ENCODE measurements around the gene GPA33.

DNA sequence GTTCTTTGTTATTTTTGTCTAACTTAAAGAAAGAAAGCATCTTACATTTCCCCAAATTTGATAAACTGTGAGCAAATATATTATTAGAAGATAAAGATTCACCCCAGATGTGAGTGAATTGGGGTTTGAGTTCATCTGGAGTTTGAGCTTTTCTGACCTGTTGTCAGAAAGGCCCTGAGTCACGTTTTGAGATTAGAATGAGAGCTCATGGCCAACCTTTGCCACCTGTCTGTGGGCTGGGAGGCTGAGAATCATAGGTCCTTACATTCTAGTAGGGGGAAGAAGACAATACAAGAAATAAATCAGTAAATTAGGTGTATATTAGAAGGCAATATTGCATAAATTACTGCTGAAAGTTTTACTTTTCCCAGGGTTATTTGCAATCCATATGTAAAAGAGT is 26.0 kb upstream of the GPA33 start:
- TF ChIP-seq, protein P1, sequence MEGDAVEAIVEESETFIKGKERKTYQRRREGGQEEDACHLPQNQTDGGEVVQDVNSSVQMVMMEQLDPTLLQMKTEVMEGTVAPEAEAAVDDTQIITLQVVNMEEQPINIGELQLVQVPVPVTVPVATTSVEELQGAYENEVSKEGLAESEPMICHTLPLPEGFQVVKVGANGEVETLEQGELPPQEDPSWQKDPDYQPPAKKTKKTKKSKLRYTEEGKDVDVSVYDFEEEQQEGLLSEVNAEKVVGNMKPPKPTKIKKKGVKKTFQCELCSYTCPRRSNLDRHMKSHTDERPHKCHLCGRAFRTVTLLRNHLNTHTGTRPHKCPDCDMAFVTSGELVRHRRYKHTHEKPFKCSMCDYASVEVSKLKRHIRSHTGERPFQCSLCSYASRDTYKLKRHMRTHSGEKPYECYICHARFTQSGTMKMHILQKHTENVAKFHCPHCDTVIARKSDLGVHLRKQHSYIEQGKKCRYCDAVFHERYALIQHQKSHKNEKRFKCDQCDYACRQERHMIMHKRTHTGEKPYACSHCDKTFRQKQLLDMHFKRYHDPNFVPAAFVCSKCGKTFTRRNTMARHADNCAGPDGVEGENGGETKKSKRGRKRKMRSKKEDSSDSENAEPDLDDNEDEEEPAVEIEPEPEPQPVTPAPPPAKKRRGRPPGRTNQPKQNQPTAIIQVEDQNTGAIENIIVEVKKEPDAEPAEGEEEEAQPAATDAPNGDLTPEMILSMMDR (IDR thresholded peaks at IDR 0.05): no peak
- no peak for TF ChIP-seq POLR2A (IDR thresholded peaks at IDR 0.05)
